GM13977 (cell line): ENCODE data around the gene VAT1L.

Experiments used
- DNase-seq: peaks from one replicate; pipeline ENCODE4 v3.0.0; 2012; ENCODE audit warnings: low spot score
- in situ Hi-C: fragments of 300-500 bp; cut with MboI; formaldehyde crosslinking; loops from one replicate; pipeline ENCODE4 v1.12.0; 2022; ENCODE audit warnings: low sequenced_read_pairs, low pct_unique_long_range_greater_than_20kb, mixed read lengths, inconsistent platforms; ENCODE audit not compliant: unreplicated experiment
- TF ChIP-seq, protein P1 (sequence below): IDR thresholded peaks from 2 replicates; pipeline ENCODE4 v1.5.1; 2012; ENCODE audit warnings: mild to moderate bottlenecking, control low read depth; ENCODE audit not compliant: insufficient read depth; ENCODE audit errors: extremely low read depth, missing control alignments

Gene VAT1L

GRCh38 chr16:77974883-77975282 is 186.5 kb downstream of the VAT1L start:
- in situ Hi-C loops: loop anchor here (10.0 kb wide), 1 partner anchor 310 kb away; no protein-coding TSS in a partner anchor
- DNase-seq: no peak
- TF ChIP-seq, protein P1, sequence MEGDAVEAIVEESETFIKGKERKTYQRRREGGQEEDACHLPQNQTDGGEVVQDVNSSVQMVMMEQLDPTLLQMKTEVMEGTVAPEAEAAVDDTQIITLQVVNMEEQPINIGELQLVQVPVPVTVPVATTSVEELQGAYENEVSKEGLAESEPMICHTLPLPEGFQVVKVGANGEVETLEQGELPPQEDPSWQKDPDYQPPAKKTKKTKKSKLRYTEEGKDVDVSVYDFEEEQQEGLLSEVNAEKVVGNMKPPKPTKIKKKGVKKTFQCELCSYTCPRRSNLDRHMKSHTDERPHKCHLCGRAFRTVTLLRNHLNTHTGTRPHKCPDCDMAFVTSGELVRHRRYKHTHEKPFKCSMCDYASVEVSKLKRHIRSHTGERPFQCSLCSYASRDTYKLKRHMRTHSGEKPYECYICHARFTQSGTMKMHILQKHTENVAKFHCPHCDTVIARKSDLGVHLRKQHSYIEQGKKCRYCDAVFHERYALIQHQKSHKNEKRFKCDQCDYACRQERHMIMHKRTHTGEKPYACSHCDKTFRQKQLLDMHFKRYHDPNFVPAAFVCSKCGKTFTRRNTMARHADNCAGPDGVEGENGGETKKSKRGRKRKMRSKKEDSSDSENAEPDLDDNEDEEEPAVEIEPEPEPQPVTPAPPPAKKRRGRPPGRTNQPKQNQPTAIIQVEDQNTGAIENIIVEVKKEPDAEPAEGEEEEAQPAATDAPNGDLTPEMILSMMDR: no peak

DNA sequence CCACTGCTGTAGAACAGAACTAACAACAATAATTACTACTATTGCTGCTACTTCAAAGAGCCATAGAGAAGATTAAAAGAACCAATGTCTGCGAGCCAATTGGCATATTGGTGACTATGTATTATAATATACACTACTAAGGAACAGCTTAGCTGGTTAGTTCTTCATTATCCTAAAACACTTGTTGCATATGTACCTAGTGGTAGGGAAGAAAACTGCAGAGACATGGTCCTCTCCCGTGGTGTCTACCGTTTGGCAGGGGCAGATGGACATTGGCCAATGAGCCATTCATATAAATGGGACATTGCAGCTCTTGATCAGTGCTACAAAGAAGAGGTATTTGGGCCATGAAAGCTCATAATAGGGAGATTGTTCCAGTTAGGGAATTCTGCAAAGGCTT is 187.6 kb downstream of the VAT1L start:
- DNase-seq: no peak
- in situ Hi-C loops: loop anchor here (10.0 kb wide), 1 partner anchor 311 kb away; no protein-coding TSS in a partner anchor
- TF ChIP-seq, protein P1: no peak

- in situ Hi-C loops: loop anchor here (10.0 kb wide), 1 partner anchor 313 kb away; no protein-coding TSS in a partner anchor
- TF ChIP-seq, protein P1: no peak
- DNase-seq: no peak
Observed at GRCh38 chr16:77977339-77977738, 189.0 kb downstream of the VAT1L start.

GRCh38 chr16:77985111-77985510 is 196.7 kb downstream of the VAT1L start:
- in situ Hi-C loops: no loop called here
- DNase-seq: no peak
- TF ChIP-seq, protein P1: no peak

DNA sequence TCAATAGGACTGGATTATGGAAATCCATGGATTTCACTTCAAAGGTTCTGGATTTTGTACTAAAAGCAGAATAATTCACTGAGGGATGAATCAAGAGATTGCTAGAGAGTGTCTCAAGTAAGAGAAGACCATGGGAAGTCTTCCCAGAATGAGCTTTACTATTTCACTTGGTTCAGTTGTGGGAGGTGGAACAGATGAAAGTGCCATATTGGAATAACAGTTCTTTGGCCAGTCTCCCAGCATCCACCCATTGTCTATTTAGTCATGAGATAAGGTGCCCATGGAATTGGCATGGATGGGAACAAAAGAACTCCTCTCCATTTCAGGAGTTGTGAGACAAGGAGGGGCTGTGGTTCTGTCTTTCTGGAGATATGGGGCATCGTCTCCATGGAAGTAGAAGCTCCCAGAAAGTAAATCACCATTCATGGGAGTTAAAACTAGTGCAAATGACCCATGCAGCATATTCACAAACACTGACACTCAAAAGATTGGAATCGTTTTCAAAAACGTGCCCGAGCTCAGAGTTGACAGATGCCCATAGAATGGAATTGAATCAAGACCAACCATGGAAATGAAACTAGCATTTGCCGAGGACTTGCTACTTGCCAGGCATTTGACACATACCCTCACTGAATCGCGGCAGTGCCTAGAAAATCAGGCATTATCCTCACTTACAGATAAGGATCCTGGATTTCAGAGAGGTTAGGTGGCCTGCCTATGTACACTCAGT is 197.8 kb downstream of the VAT1L start:
- in situ Hi-C loops: no loop called here
- DNase-seq: no peak
- TF ChIP-seq, protein P1: no peak

- no peak for DNase-seq
- in situ Hi-C loops: no loop called here
- TF ChIP-seq, protein P1: no peak
Observed at GRCh38 chr16:77987810-77988209, 199.4 kb downstream of the VAT1L start.
